M059J (cell line): ENCODE measurements around the gene RALB. TPM values are rescaled to one million over a fixed set of nuclear protein-coding genes. Genes with fewer than 3 reads are reported as not detected.

Experiments
- DNase-seq: peaks from one replicate; pipeline ENCODE4 v3.0.0-alpha.2; 2012; ENCODE audit warnings: low read depth
- total RNA-seq: library from RNA; depleted of rRNA; stranded (reverse); fragments of >200 nt; shearing (Covaris generic); gene quantifications from 2 replicates; pipeline ENCODE4 v1.2.3, GENCODE V29; 2014; rRNA removed

RALB gene
- total RNA-seq, 1 experiment from 2014 or later: 92.1 TPM

GRCh38 chr2:120338015-120338414 is 85.4 kb downstream of the RALB start:
- DNase-seq: no peak

GRCh38 chr2:120341977-120342376 is 89.3 kb downstream of the RALB start:
- DNase-seq: no peak

- no peak for DNase-seq
Measured at GRCh38 chr2:120342446-120342845, 89.8 kb downstream of the RALB start.

DNA sequence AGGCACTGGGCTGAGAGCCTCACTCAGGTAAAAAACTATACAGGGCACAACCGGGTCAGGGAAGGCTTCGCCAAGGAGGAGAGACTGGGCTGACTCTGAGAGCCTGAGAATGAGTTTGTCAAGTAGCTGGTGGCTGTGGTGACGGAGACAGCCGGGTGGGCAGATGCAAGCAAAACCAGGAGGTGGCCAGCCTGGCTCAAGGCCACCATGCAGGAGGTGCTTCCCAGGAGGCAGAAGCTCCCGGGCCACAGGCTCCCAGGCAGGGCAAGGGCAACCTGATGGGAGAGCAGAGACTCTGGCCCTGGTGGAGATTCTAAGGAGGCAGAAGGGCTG is 90.4 kb downstream of the RALB start:
- DNase-seq: no peak

DNA sequence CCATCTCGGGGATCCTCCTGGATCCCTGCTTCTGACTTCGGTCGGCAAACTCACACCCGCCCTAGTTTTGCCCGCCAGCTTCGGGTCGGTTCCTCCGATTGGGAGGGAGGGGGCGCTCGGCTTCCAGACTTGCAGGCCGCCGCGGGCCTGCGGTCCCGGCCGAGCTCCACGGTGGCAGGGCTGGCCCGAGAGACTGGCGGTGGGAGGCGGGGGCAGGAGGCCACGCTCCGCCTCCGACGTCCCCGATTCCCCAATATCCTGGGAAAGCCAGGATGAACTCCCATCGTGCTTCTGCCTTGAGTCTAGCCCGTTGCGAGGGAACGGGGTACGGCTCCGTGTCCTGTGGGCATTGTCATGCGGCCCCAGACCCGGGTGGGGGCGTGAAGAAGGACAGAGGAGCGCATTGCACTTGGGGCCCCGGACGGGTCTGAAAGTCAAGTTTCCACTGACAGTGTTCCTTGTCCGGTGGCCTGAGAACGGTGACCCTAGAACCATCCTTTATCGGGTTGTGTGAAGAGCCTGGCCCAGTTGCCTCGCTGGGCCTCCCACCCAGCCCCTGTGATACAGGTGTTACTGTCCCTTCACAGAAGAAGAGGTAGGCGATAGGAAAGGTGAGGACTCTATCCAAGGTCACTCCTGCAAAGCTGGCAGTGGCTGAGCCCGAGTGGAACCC is 90.9 kb downstream of the RALB start:
- peak; percentile 74 for DNase-seq

Other genes with a start within 250 kb of the RALB start
- gene EPB41L5, start 239.8 kb upstream of the RALB start, total RNA-seq: 5.8 and 15.4 TPM in 2 replicates
- 22.3 and 32.6 TPM in 2 replicates for gene TMEM185B, start 29.5 kb upstream of the RALB start, total RNA-seq
- gene INHBB, start 93.3 kb downstream of the RALB start, total RNA-seq: 0.94 and 0.96 TPM in 2 replicates